Mesenchymal stem cell (in vitro differentiated cells and primary cell): Measurements from ENCODE around the gene JAG1.

Source experiments
- DNase-seq: peaks from one replicate; pipeline ENCODE4 v3.0.0-alpha.2; 2013
- H2AFZ ChIP-seq: one replicate; pipeline ENCODE4 v1.6.1; 2013; ENCODE audit warnings: low read depth, mild to moderate bottlenecking, control low read depth, inconsistent platforms, low read length, moderate library complexity
- H2AK5ac ChIP-seq: 2 replicates; pipeline ENCODE4 v1.6.1; 2013; ENCODE audit warnings: low read length, moderate library complexity, mild to moderate bottlenecking, inconsistent platforms; ENCODE audit not compliant: severe bottlenecking
- H2BK120ac ChIP-seq: one replicate; pipeline ENCODE4 v1.6.1; 2013; ENCODE audit warnings: low read depth, mild to moderate bottlenecking, inconsistent platforms, low read length, moderate library complexity
- H2BK12ac ChIP-seq, 2 experiments: one replicate each; pipeline ENCODE4 v1.6.1; 2013; ENCODE audit warnings: inconsistent platforms in 2 of 2, low read length in 2 of 2, mild to moderate bottlenecking in 2 of 2, moderate library complexity in 2 of 2, control low read depth in 1 of 2
- H2BK15ac ChIP-seq: one replicate; pipeline ENCODE4 v1.6.1; 2013; ENCODE audit warnings: mild to moderate bottlenecking, low read depth, inconsistent platforms; ENCODE audit not compliant: poor library complexity, severe bottlenecking
- H2BK5ac ChIP-seq: 2 replicates; pipeline ENCODE4 v1.6.1; 2013; ENCODE audit warnings: low read depth, mild to moderate bottlenecking, low read length, control low read depth, inconsistent platforms; ENCODE audit not compliant: poor library complexity, severe bottlenecking
- H3K14ac ChIP-seq, 2 experiments: one replicate each; pipeline ENCODE4 v1.6.1; 2013; ENCODE audit warnings: inconsistent platforms in 2 of 2, low read length in 2 of 2, control low read depth in 1 of 2, mild to moderate bottlenecking in 1 of 2, moderate library complexity in 1 of 2
- H3K18ac ChIP-seq, 2 experiments: one replicate each; pipeline ENCODE4 v1.6.1; 2013; ENCODE audit warnings: inconsistent platforms in 2 of 2, low read length in 2 of 2, control low read depth in 1 of 2, low read depth in 1 of 2, mild to moderate bottlenecking in 1 of 2
- H3K23ac ChIP-seq, 2 experiments: one replicate each; pipeline ENCODE4 v1.6.1; 2013; ENCODE audit warnings: inconsistent platforms in 2 of 2, low read length in 2 of 2, mild to moderate bottlenecking in 2 of 2, moderate library complexity in 2 of 2, control low read depth in 1 of 2
- H3K27ac ChIP-seq: 2 replicates; pipeline ENCODE4 v1.5.1; 2013; ENCODE audit warnings: mild to moderate bottlenecking, moderate library complexity, low read length, control low read depth, inconsistent platforms; ENCODE audit not compliant: poor library complexity, severe bottlenecking
- H3K27me3 ChIP-seq, 2 experiments: 2 replicates each; pipeline versions ENCODE4 v1.6.1 to v1.7.0; 2013; ENCODE audit warnings: low read length in 2 of 2, mild to moderate bottlenecking in 2 of 2, moderate library complexity in 2 of 2, control low read depth in 1 of 2, inconsistent platforms in 1 of 2; ENCODE audit not compliant: control insufficient read depth in 1 of 2, insufficient read depth in 1 of 2
- H3K36me3 ChIP-seq, 2 experiments: 2 replicates each; pipeline versions ENCODE4 v1.6.1 to v1.7.0; 2013; ENCODE audit warnings: low read length in 2 of 2, control low read depth in 1 of 2, inconsistent platforms in 1 of 2, low read depth in 1 of 2, mild to moderate bottlenecking in 1 of 2; ENCODE audit not compliant: insufficient read depth in 2 of 2, control insufficient read depth in 1 of 2
- H3K4ac ChIP-seq, 2 experiments: one replicate each; pipeline ENCODE4 v1.6.1; 2013; ENCODE audit warnings: inconsistent platforms in 2 of 2, low read length in 2 of 2, mild to moderate bottlenecking in 2 of 2, moderate library complexity in 2 of 2, control low read depth in 1 of 2, low read depth in 1 of 2
- H3K4me1 ChIP-seq: 2 replicates; pipeline ENCODE4 v1.6.1; 2013; ENCODE audit warnings: low read depth, low read length, control low read depth; ENCODE audit not compliant: control insufficient read depth, insufficient read depth
- H3K4me2 ChIP-seq: 2 replicates; pipeline ENCODE4 v1.6.1; 2013; ENCODE audit warnings: low read length, mild to moderate bottlenecking, inconsistent platforms; ENCODE audit not compliant: poor library complexity, severe bottlenecking
- H3K4me3 ChIP-seq, 2 experiments: 2 replicates each; pipeline versions ENCODE4 v1.5.1 to v1.7.0; 2013; ENCODE audit warnings: low read length in 2 of 2, mild to moderate bottlenecking in 2 of 2, control low read depth in 1 of 2, low read depth in 1 of 2; ENCODE audit not compliant: insufficient read depth in 1 of 2
- H3K79me1 ChIP-seq: replicated peaks from 2 replicates; pipeline ENCODE4 v1.6.1; 2013; ENCODE audit warnings: mild to moderate bottlenecking, control low read depth, low read length, inconsistent platforms; ENCODE audit not compliant: poor library complexity, severe bottlenecking
- H3K9ac ChIP-seq: 2 replicates; pipeline ENCODE4 v1.7.0; 2013; ENCODE audit warnings: mild to moderate bottlenecking, low read length, moderate library complexity
- H3K9me3 ChIP-seq: 2 replicates; pipeline ENCODE4 v1.7.0; 2013; ENCODE audit warnings: mild to moderate bottlenecking, low read length; ENCODE audit not compliant: control insufficient read depth
- H4K8ac ChIP-seq: one replicate; pipeline ENCODE4 v1.6.1; 2013; ENCODE audit warnings: inconsistent platforms, mild to moderate bottlenecking, low read length, moderate library complexity
- H4K91ac ChIP-seq: one replicate; pipeline ENCODE4 v1.6.1; 2013; ENCODE audit warnings: mild to moderate bottlenecking, low read length, inconsistent platforms
- WGBS: methylation state at CpG from one replicate; pipeline ENCODE4 v1.1.7; 2013; ENCODE audit warnings: mixed read lengths; 5-methylcytosine and 5-hydroxymethylcytosine counted together

JAG1 gene

DNA sequence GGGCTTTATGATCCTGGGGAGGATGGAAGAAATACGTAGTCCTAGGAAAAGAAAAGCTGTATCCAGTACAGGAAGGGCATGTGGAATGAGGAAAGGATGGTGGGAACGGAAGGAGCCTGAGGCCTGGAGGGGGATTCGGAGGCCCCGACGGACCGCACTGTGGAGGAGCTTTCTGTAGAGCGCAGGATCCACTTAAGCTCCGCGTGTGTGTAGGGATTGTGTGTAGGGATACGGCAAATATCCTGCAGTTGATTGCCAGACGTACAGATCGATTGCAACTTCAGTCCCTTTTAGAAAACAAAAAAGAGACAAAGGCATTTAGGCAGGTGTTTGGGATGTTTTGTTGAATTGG is 32.6 kb upstream of the JAG1 start:
- Histone ChIP-seq H2BK12ac (peak overlapping the region in 1 of 2 experiments; percentile 25), H2AK5ac (peak overlapping the region; percentile 28), H3K23ac (no peak overlapping the region), H3K27me3 (no peaks in the 10 kb centered on the region), H2BK15ac (no peak overlapping the region), H3K9me3 (no peaks in the 10 kb centered on the region), H3K18ac (no peak overlapping the region), H2BK5ac (no peak overlapping the region), H3K36me3 (no peaks in the 10 kb centered on the region), H3K79me1 (no peaks in the 10 kb centered on the region), H3K9ac (no peak overlapping the region), H3K4ac (no peak overlapping the region), H3K4me1 (peaks cover 13% of the 10 kb centered on the region), H3K4me3 (no peak overlapping the region), H3K27ac (no peak overlapping the region), H4K8ac (no peak overlapping the region), H2AFZ (no peak overlapping the region), H3K14ac (no peak overlapping the region), H2BK120ac (no peak overlapping the region), H3K4me2 (no peak overlapping the region), H4K91ac (no peak overlapping the region)
- 98% methylated on average over 12 of the region's 12 CpGs for WGBS
- DNase-seq: no peak

DNA sequence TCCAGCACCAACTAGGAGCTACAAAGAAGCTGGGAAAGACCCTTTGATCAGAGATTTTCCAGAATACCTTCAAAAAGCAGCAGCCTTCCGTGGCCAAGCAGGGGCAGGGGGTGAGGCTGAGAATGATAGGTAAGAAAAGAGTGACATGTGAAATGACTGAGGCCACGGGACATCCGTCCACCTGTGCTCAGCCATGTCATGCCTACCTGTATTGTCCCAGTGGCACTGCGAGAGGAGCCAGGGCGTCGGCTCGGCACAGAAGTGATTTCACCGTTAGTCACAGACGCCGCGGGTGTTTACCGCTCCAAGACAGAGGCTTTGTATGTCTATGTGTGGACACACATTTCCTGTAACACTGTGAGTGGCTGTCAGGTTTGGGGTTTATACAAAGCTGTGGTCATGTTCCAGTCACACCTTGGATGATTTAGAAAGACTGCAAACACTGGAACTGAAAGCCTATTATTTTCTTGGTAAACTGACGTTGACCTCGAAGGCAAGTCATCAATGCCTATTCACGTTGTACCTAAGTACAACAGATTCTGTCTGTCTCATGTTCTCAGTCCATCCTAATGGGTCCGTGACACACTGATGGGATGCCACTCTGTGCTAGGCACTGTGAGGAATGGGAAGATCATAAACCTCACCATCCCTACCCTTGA is 32.1 kb upstream of the JAG1 start:
- DNase-seq: no peak
- Histone ChIP-seq H2BK5ac (no peak overlapping the region), H2BK15ac (no peak overlapping the region), H3K4me2 (no peak overlapping the region), H3K79me1 (no peaks in the 10 kb centered on the region), H4K8ac (no peak overlapping the region), H3K23ac (no peak overlapping the region), H2BK120ac (no peak overlapping the region), H3K18ac (no peak overlapping the region), H3K9ac (no peak overlapping the region), H3K4me3 (no peak overlapping the region), H3K14ac (no peak overlapping the region), H3K27ac (no peak overlapping the region), H3K27me3 (no peaks in the 10 kb centered on the region), H4K91ac (no peak overlapping the region), H3K4me1 (peaks cover 12% of the 10 kb centered on the region), H3K9me3 (no peaks in the 10 kb centered on the region), H2AFZ (no peak overlapping the region), H3K36me3 (no peaks in the 10 kb centered on the region), H2BK12ac (no peak overlapping the region), H2AK5ac (peak overlapping the region; percentile 28), H3K4ac (no peak overlapping the region)
- 93% methylated on average over 14 of the region's 16 CpGs for WGBS

- no peaks in the 10 kb centered on the region for H3K9me3 ChIP-seq
- H3K4me2 ChIP-seq: no peak overlapping the region
- no peak overlapping the region for H3K9ac ChIP-seq
- H3K36me3 ChIP-seq: no peaks in the 10 kb centered on the region
- no peaks in the 10 kb centered on the region for H3K79me1 ChIP-seq
- DNase-seq: no peak
- H3K4me1 ChIP-seq: no peaks in the 10 kb centered on the region
- no peak overlapping the region for H3K4me3 ChIP-seq
- H4K91ac ChIP-seq: no peak overlapping the region
- no peak overlapping the region for H2BK12ac ChIP-seq
- H4K8ac ChIP-seq: no peak overlapping the region
- no peaks in the 10 kb centered on the region for H3K27me3 ChIP-seq
- H3K18ac ChIP-seq: no peak overlapping the region
- no CpG with 5 or more reads among the region's 1 CpG for WGBS
- H3K27ac ChIP-seq: no peak overlapping the region
- H2BK5ac ChIP-seq: no peak overlapping the region
- H2AK5ac ChIP-seq: no peak overlapping the region
- no peak overlapping the region for H2AFZ ChIP-seq
- no peak overlapping the region for H3K14ac ChIP-seq
- H3K23ac ChIP-seq: no peak overlapping the region
- H3K4ac ChIP-seq: no peak overlapping the region
- no peak overlapping the region for H2BK120ac ChIP-seq
- no peak overlapping the region for H2BK15ac ChIP-seq
These were observed 27.8 kb upstream of the JAG1 start for GRCh38 chr20:10701607-10702006.

DNA sequence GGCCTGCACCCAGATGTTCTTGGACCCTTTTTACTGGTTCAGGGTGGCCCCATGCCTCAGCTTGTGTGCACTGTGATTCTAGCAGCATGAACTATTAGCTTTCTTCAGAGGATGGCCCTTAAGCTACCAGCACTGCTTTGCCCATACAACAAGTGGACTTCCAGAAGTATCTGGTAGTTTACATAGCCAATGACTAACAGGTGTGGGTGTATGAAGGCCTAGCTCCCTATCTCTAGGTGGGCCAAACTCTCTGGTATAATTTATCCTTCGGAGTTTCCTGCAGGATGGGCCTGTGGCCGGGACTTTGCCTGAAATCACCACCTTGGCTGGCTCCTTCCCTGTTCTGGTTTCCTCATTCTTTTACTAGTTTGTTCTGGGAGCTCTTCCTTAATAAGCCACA is 26.1 kb upstream of the JAG1 start:
- no peak overlapping the region for H3K4me2 ChIP-seq
- H3K23ac ChIP-seq: no peak overlapping the region
- H4K8ac ChIP-seq: no peak overlapping the region
- 93% methylated on average over 2 of the region's 2 CpGs for WGBS
- H3K4ac ChIP-seq: no peak overlapping the region
- no peak overlapping the region for H4K91ac ChIP-seq
- H2BK15ac ChIP-seq: no peak overlapping the region
- peak overlapping the region; percentile 3 for H2AK5ac ChIP-seq
- H3K18ac ChIP-seq: no peak overlapping the region
- H2BK120ac ChIP-seq: no peak overlapping the region
- DNase-seq: no peak
- H2BK12ac ChIP-seq: peak overlapping the region in 1 of 2 experiments; percentile 6
- no peaks in the 10 kb centered on the region for H3K9me3 ChIP-seq
- no peak overlapping the region for H3K4me3 ChIP-seq
- no peaks in the 10 kb centered on the region for H3K27me3 ChIP-seq
- H2AFZ ChIP-seq: no peak overlapping the region
- no peak overlapping the region for H3K14ac ChIP-seq
- H3K27ac ChIP-seq: no peak overlapping the region
- no peak overlapping the region for H3K9ac ChIP-seq
- no peaks in the 10 kb centered on the region for H3K79me1 ChIP-seq
- H2BK5ac ChIP-seq: no peak overlapping the region
- H3K36me3 ChIP-seq: no peaks in the 10 kb centered on the region
- H3K4me1 ChIP-seq: no peaks in the 10 kb centered on the region
